GM18505 (cell line): Measurements from ENCODE around the gene AFF1.

Experiments used
- ATAC-seq: cut with Tn5 transposase; IDR thresholded peaks from one replicate; pipeline ENCODE4 v1.9.1; 2021; ENCODE audit not compliant: unreplicated experiment
- POLR2A ChIP-seq: IDR thresholded peaks from 4 replicates; pipeline ENCODE4 v1.6.1; 2011; ENCODE audit warnings: borderline replicate concordance; ENCODE audit not compliant: insufficient read depth, insufficient read length; ENCODE audit errors: extremely low read depth

AFF1 gene

GRCh38 chr4:87179751-87180150 is 244.9 kb downstream of the AFF1 start:
- ATAC-seq, result no peak
- TF ChIP-seq POLR2A, result no peak

- TF ChIP-seq POLR2A, result no peak
- no peak for ATAC-seq
Measured at GRCh38 chr4:87180767-87181166, 246.0 kb downstream of the AFF1 start.

- TF ChIP-seq POLR2A, result no peak
- no peak for ATAC-seq
Measured at GRCh38 chr4:87185146-87185870, 250.5 kb downstream of the AFF1 start.

- ATAC-seq, result no peak
- no peak for TF ChIP-seq POLR2A
Measured at GRCh38 chr4:87188048-87188447, 253.2 kb downstream of the AFF1 start.

- no peak for ATAC-seq
- TF ChIP-seq POLR2A, result no peak
Measured at GRCh38 chr4:87188932-87189331, 254.1 kb downstream of the AFF1 start.
